ENCODE data around the gene COIL. TPM values are rescaled to one million over a fixed set of nuclear protein-coding genes. Genes with fewer than 3 reads are reported as not detected.
A peak's percentile ranks its signal among the peaks of the same experiment; 100 is the strongest.

COIL gene
- total and polyA plus RNA-seq, 9 of the 15 experiments (the other 6 are each of a cell fraction or from before 2014, with no cell fraction given): 23.9 to 41.3 (median 28.7) TPM

DNA sequence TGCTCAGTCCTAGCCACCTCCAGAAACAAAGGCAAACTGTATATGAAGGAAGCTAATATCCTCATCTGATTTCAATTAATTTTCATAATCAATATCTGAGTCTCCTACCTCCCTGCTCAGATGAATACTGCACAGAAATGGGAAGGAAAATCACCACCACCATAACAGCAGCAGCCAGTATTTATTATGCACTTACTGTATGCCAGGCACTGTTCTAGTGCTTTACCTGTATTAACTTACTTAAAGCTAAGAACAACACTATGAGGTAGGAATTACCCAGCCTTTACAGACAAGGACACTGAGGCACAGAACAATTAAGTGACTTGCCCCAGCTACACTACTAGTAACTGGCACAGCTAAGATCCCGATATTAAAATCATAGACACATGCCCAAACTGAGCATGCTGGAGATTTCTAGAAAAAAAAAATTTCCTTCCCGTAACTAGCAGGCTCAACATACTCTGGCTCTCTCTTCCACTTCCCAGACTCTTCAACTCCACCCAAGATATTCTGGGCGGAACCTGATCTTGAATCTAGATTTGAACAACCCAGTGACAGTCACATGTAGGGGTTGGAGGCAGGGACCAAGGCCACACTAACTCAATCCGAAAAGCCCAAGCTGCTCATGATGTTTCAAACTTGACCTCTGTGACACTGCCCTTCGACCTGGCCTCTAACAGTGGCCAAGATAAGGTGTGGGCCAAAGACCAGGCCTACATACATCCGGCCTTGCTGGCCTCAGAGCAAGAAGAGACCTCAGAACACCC, 50.9 kb downstream of the COIL start (continued):
- TF ChIP-seq, protein P1, sequence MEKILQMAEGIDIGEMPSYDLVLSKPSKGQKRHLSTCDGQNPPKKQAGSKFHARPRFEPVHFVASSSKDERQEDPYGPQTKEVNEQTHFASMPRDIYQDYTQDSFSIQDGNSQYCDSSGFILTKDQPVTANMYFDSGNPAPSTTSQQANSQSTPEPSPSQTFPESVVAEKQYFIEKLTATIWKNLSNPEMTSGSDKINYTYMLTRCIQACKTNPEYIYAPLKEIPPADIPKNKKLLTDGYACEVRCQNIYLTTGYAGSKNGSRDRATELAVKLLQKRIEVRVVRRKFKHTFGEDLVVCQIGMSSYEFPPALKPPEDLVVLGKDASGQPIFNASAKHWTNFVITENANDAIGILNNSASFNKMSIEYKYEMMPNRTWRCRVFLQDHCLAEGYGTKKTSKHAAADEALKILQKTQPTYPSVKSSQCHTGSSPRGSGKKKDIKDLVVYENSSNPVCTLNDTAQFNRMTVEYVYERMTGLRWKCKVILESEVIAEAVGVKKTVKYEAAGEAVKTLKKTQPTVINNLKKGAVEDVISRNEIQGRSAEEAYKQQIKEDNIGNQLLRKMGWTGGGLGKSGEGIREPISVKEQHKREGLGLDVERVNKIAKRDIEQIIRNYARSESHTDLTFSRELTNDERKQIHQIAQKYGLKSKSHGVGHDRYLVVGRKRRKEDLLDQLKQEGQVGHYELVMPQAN (IDR thresholded peaks at IDR 0.05; ENCODE audit: borderline replicate concordance): no peak
- TF ChIP-seq ZNF165 (CRISPR knock-in tag; IDR thresholded peaks at IDR 0.05; ENCODE audit: borderline replicate concordance): peak; percentile 87; the same call in 1 of the 2 replicates
- TF ChIP-seq RAD21 (CRISPR knock-in tag; conservative IDR thresholded peaks at IDR 0.05 in 1 of 2, IDR thresholded peaks at IDR 0.05 in 1 of 2): peak; percentile 10 to 15; a peak in 1 of 4 replicates
- TF ChIP-seq MAFG (tag; conservative IDR thresholded peaks at IDR 0.05): no peak
- peak; percentile 76 for TF ChIP-seq MYBL2 (IDR thresholded peaks at IDR 0.05; ENCODE audit: low read depth)
- no peak for TF ChIP-seq MYBL2 (CRISPR knock-in tag; IDR thresholded peaks at IDR 0.05; ENCODE audit: borderline replicate concordance)
- no peak for TF ChIP-seq TARDBP (IDR thresholded peaks at IDR 0.05)
- peak; percentile 95 for TF ChIP-seq ESRRA (IDR thresholded peaks at IDR 0.05; ENCODE audit: borderline replicate concordance, low read depth)
- TF ChIP-seq SMAD3 (CRISPR knock-in tag; conservative IDR thresholded peaks at IDR 0.05): peak; percentile 77; the same call in 1 of the 2 replicates
- no peak for TF ChIP-seq HDGF (IDR thresholded peaks at IDR 0.05)
- TF ChIP-seq ZNF436 (CRISPR knock-in tag; IDR thresholded peaks at IDR 0.05): no peak
- TF ChIP-seq, protein P2, sequence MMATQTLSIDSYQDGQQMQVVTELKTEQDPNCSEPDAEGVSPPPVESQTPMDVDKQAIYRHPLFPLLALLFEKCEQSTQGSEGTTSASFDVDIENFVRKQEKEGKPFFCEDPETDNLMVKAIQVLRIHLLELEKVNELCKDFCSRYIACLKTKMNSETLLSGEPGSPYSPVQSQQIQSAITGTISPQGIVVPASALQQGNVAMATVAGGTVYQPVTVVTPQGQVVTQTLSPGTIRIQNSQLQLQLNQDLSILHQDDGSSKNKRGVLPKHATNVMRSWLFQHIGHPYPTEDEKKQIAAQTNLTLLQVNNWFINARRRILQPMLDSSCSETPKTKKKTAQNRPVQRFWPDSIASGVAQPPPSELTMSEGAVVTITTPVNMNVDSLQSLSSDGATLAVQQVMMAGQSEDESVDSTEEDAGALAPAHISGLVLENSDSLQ (IDR thresholded peaks at IDR 0.05): peak; percentile 77
- TF ChIP-seq C11orf30 (IDR thresholded peaks at IDR 0.05; ENCODE audit: low read depth): no peak
- TF ChIP-seq MCM2 (IDR thresholded peaks at IDR 0.05; ENCODE audit: low read depth): no peak
- peak; percentile 69 for TF ChIP-seq ZNF239 (CRISPR knock-in tag; IDR thresholded peaks at IDR 0.05)
- no peak for TF ChIP-seq SMARCE1 (IDR thresholded peaks at IDR 0.05)
- TF ChIP-seq SOX6 (IDR thresholded peaks at IDR 0.05): peak; percentile 72
- TF ChIP-seq, protein P3, sequence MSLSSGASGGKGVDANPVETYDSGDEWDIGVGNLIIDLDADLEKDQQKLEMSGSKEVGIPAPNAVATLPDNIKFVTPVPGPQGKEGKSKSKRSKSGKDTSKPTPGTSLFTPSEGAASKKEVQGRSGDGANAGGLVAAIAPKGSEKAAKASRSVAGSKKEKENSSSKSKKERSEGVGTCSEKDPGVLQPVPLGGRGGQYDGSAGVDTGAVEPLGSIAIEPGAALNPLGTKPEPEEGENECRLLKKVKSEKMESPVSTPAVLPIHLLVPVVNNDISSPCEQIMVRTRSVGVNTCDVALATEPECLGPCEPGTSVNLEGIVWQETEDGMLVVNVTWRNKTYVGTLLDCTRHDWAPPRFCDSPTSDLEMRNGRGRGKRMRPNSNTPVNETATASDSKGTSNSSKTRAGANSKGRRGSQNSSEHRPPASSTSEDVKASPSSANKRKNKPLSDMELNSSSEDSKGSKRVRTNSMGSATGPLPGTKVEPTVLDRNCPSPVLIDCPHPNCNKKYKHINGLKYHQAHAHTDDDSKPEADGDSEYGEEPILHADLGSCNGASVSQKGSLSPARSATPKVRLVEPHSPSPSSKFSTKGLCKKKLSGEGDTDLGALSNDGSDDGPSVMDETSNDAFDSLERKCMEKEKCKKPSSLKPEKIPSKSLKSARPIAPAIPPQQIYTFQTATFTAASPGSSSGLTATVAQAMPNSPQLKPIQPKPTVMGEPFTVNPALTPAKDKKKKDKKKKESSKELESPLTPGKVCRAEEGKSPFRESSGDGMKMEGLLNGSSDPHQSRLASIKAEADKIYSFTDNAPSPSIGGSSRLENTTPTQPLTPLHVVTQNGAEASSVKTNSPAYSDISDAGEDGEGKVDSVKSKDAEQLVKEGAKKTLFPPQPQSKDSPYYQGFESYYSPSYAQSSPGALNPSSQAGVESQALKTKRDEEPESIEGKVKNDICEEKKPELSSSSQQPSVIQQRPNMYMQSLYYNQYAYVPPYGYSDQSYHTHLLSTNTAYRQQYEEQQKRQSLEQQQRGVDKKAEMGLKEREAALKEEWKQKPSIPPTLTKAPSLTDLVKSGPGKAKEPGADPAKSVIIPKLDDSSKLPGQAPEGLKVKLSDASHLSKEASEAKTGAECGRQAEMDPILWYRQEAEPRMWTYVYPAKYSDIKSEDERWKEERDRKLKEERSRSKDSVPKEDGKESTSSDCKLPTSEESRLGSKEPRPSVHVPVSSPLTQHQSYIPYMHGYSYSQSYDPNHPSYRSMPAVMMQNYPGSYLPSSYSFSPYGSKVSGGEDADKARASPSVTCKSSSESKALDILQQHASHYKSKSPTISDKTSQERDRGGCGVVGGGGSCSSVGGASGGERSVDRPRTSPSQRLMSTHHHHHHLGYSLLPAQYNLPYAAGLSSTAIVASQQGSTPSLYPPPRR (CRISPR knock-in tag; IDR thresholded peaks at IDR 0.05; ENCODE audit: borderline replicate concordance): no peak
- TF ChIP-seq MBD2 (IDR thresholded peaks at IDR 0.05; ENCODE audit: borderline replicate concordance, low read depth): peak; percentile 14; the same call in 1 of the 2 replicates
- no peak for TF ChIP-seq ATF1 (CRISPR knock-in tag; IDR thresholded peaks at IDR 0.05)
- TF ChIP-seq ATF1 (tag; IDR thresholded peaks at IDR 0.05): peak; percentile 57
